AG04450 (cell line): ENCODE results near the gene SDCBP2. TPM values are rescaled to one million over a fixed set of nuclear protein-coding genes. Genes with fewer than 3 reads are reported as not detected.

ENCODE experiments used
- CTCF ChIA-PET: fragments of 300-600, 350-600 bp; formaldehyde crosslinking; extraction: SDS; loops from one replicate; lab custom pipeline; 2022; ENCODE audit warnings: antibody characterized with exemption, inconsistent platforms; lab: Charles Lee
- POLR2A ChIA-PET: fragments of 350-600 bp; formaldehyde crosslinking; extraction: SDS; loops from one replicate; lab custom pipeline; 2021; ENCODE audit warnings: antibody characterized with exemption, inconsistent platforms; lab: Yijun Ruan, JAX
- DNase-seq: peaks from one replicate; pipeline ENCODE4 v3.0.0-alpha.2; 2011; ENCODE audit warnings: low read depth, low spot score
- H3K27ac ChIP-seq: one replicate; pipeline ENCODE4 v1.5.1; 2012; ENCODE audit warnings: low read depth, low read length, control low read depth
- H3K27me3 ChIP-seq: one replicate; pipeline ENCODE4 v1.6.0; 2012; ENCODE audit warnings: low read length; ENCODE audit not compliant: control insufficient read depth, insufficient read depth
- H3K4me3 ChIP-seq: 2 replicates; pipeline ENCODE4 v1.5.1; 2011; ENCODE audit warnings: mild to moderate bottlenecking, low read depth, low read length, control low read depth
- H3K9me3 ChIP-seq: 2 replicates; pipeline ENCODE4 v1.5.1; 2012; ENCODE audit warnings: low read length; ENCODE audit not compliant: control insufficient read depth, insufficient read depth
- polyA plus RNA-seq: library from polyadenylated mRNA; depleted of rRNA; stranded (reverse); fragments of >200 nt; gene quantifications from 2 replicates; pipeline ENCODE4 v1.2.3, GENCODE V29; 2011; rRNA removed
- TF ChIP-seq, protein P1 (sequence below): IDR thresholded peaks from 2 replicates; pipeline ENCODE4 v1.5.1; 2011; ENCODE audit warnings: low read depth, low read length, control low read depth, inconsistent platforms

SDCBP2 gene
- polyA plus RNA-seq, 1 experiment, result 2.0 TPM

DNA sequence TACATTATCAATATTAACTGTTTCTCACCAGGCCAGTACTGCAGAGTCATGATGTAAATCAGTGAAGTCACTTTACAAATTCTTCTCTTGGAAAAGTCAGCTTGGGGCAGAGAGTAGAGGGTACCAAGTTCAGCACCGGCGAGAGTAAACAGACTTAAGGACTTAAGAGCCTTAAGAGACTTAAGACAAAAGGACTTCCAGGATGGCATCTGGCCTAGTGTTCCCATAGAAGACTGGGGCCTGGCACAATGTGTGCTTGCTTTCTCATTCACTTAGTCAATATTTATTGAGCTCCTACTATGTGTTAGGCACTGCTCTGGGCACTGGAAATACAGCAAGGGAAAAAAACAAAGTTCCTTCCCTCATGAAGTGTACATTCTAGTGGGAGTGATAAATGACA is 64.2 kb downstream of the SDCBP2 start:
- Histone ChIP-seq H3K27me3 (no peaks in the 10 kb centered on the region), H3K27ac (no peak overlapping the region), H3K4me3 (no peak overlapping the region), H3K9me3 (0 out of 2 replicates have a peak, but pooled peaks cover 3% of the 10 kb centered on the region)
- no peak for DNase-seq
- TF ChIP-seq, protein P1, sequence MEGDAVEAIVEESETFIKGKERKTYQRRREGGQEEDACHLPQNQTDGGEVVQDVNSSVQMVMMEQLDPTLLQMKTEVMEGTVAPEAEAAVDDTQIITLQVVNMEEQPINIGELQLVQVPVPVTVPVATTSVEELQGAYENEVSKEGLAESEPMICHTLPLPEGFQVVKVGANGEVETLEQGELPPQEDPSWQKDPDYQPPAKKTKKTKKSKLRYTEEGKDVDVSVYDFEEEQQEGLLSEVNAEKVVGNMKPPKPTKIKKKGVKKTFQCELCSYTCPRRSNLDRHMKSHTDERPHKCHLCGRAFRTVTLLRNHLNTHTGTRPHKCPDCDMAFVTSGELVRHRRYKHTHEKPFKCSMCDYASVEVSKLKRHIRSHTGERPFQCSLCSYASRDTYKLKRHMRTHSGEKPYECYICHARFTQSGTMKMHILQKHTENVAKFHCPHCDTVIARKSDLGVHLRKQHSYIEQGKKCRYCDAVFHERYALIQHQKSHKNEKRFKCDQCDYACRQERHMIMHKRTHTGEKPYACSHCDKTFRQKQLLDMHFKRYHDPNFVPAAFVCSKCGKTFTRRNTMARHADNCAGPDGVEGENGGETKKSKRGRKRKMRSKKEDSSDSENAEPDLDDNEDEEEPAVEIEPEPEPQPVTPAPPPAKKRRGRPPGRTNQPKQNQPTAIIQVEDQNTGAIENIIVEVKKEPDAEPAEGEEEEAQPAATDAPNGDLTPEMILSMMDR, result no peak
- ChIA-PET CTCF (no interaction called here), POLR2A (no interaction called here)

DNA sequence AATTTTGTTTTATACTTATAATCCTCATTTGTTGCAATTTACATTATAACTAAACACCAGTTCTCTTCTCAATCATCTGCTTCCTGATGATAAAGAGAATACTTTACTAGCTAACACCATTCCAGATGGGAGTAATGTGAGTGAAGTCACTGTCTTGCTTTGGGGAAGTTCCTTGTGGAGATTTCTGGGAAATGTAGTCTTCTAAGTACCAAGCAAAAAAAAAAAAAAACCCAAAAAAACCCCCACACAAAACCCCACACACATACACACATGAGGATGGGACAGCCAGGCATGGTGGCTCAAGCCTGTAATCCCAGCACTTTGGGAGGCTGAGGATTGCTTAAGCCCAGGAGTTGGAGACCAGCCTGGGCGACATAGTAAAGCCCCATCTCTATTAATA is 65.1 kb downstream of the SDCBP2 start:
- ChIA-PET CTCF (interaction anchor here (0.7 kb wide), 1 partner anchor 112 kb away, joined by 3 read pairs; no protein-coding TSS in a partner anchor), POLR2A (interaction anchor here (0.7 kb wide), 2 partner anchors 109 to 892 kb away, joined by 7 read pairs; no protein-coding TSS in a partner anchor)
- TF ChIP-seq, protein P1, result no peak
- H3K4me3 ChIP-seq, result no peak overlapping the region
- H3K27ac ChIP-seq, result no peak overlapping the region
- no peak for DNase-seq
- H3K9me3 ChIP-seq, result 0 out of 2 replicates have a peak, but pooled peaks cover 3% of the 10 kb centered on the region
- no peaks in the 10 kb centered on the region for H3K27me3 ChIP-seq

Other genes starting within 250 kb of the SDCBP2 start
- gene PSMF1, start 210.5 kb downstream of the SDCBP2 start, polyA plus RNA-seq, result 107 and 116 TPM in 2 replicates
- not detected in 2 replicates for gene TMEM74B, start 144.2 kb downstream of the SDCBP2 start, polyA plus RNA-seq
- not detected in 2 replicates for gene C20orf202, start 125.7 kb downstream of the SDCBP2 start, polyA plus RNA-seq
- gene RAD21L1, start 103.1 kb downstream of the SDCBP2 start, polyA plus RNA-seq, result 0.04 and 0.05 TPM in 2 replicates
- 1.5 and 2.6 TPM in 2 replicates for gene SNPH, start 62.8 kb downstream of the SDCBP2 start, polyA plus RNA-seq
- 579 and 685 TPM in 2 replicates for gene FKBP1A, start 63.9 kb upstream of the SDCBP2 start, polyA plus RNA-seq
- 23.0 and 23.4 TPM in 2 replicates for gene NSFL1C, start 137.7 kb upstream of the SDCBP2 start, polyA plus RNA-seq
- gene SIRPB2, start 162.3 kb upstream of the SDCBP2 start, polyA plus RNA-seq, result not detected in 2 replicates
- not detected in 2 replicates for gene SIRPD, start 228.6 kb upstream of the SDCBP2 start, polyA plus RNA-seq